IMR-90 (cell line): ENCODE data around the gene ENAH. TPM values are rescaled to one million over a fixed set of nuclear protein-coding genes. Genes with fewer than 3 reads are reported as not detected.

Experiments used
- ATAC-seq: fragments of 200-7000 bp; cut with Tn5 transposase; 2 replicates; pipeline ENCODE4 v1.9.1; 2020; ENCODE audit warnings: low read depth, mild to moderate bottlenecking, moderate library complexity
- BruUV-seq: library from RNA; stranded (reverse); fragments of 400-500 nt; replicated peaks from 2 replicates; lab custom pipeline; 2021; lab: Mats Ljungman, UMichigan
- CTCF ChIA-PET: fragments of 300-600 bp; formaldehyde crosslinking; extraction: SDS; loops from one replicate; lab custom pipeline; 2021; ENCODE audit warnings: antibody characterized with exemption; lab: Yijun Ruan, JAX
- POLR2A ChIA-PET: fragments of 300-600 bp; sonication (Branson Sonifier 250); formaldehyde crosslinking; loops from one replicate; lab custom pipeline; 2022; ENCODE audit warnings: antibody characterized with exemption; ENCODE audit not compliant: unreplicated experiment; lab: Charles Lee
- DNase-seq: peaks from one replicate; pipeline ENCODE4 v3.0.0; 2013
- H2AFZ ChIP-seq: replicated peaks from 2 replicates; pipeline ENCODE3; 2013; ENCODE audit warnings: low read length, mild to moderate bottlenecking; ENCODE audit not compliant: poor library complexity
- H2AK5ac ChIP-seq: 2 replicates; pipeline ENCODE4 v1.6.1; 2013; ENCODE audit warnings: low read depth, low read length, inconsistent platforms
- H2AK9ac ChIP-seq: replicated peaks from 2 replicates; pipeline ENCODE3; 2013; ENCODE audit warnings: mild to moderate bottlenecking, low read depth, low read length, moderate library complexity; ENCODE audit not compliant: poor library complexity
- H2BK120ac ChIP-seq: 2 replicates; pipeline ENCODE4 v1.6.1; 2013; ENCODE audit warnings: low read depth, low read length, inconsistent platforms
- H2BK15ac ChIP-seq: 3 replicates; pipeline ENCODE4 v1.6.1; 2013; ENCODE audit warnings: low read depth, low read length, inconsistent platforms
- H2BK20ac ChIP-seq: 2 replicates; pipeline ENCODE4 v1.6.1; 2013; ENCODE audit warnings: low read depth, mild to moderate bottlenecking, inconsistent platforms, low read length, moderate library complexity
- H2BK5ac ChIP-seq: 2 replicates; pipeline ENCODE4 v1.6.1; 2013; ENCODE audit warnings: mild to moderate bottlenecking, low read depth, low read length, inconsistent platforms; ENCODE audit not compliant: poor library complexity, severe bottlenecking
- H3K14ac ChIP-seq: replicated peaks from 2 replicates; pipeline ENCODE4 v1.6.1; 2013; ENCODE audit warnings: low read depth, low read length, inconsistent platforms
- H3K18ac ChIP-seq: 2 replicates; pipeline ENCODE4 v1.6.1; 2013; ENCODE audit warnings: low read depth, low read length, control low read depth
- H3K23ac ChIP-seq: 2 replicates; pipeline ENCODE4 v1.6.1; 2013; ENCODE audit warnings: low read depth, low read length, inconsistent platforms
- H3K27ac ChIP-seq: 2 replicates; pipeline ENCODE4 v1.5.1; 2013; ENCODE audit warnings: mild to moderate bottlenecking, control low read depth, low read length; ENCODE audit not compliant: insufficient read depth
- H3K27me3 ChIP-seq: 2 replicates; pipeline ENCODE4 v1.6.1; 2013; ENCODE audit warnings: low read length; ENCODE audit not compliant: control insufficient read depth, insufficient read depth
- H3K36me3 ChIP-seq: 2 replicates; pipeline ENCODE4 v1.6.1; 2013; ENCODE audit warnings: low read length, mixed read lengths; ENCODE audit not compliant: control insufficient read depth, insufficient read depth
- H3K4ac ChIP-seq: 2 replicates; pipeline ENCODE4 v1.6.1; 2013; ENCODE audit warnings: low read depth, low read length, inconsistent platforms
- H3K4me1 ChIP-seq: 2 replicates; pipeline ENCODE4 v1.6.1; 2013; ENCODE audit warnings: low read length, mixed read lengths; ENCODE audit not compliant: control insufficient read depth, insufficient read depth
- H3K4me2 ChIP-seq: 2 replicates; pipeline ENCODE4 v1.6.1; 2013; ENCODE audit warnings: low read depth, mild to moderate bottlenecking, control low read depth, low read length, moderate library complexity
- H3K4me3 ChIP-seq: 2 replicates; pipeline ENCODE4 v1.5.1; 2013; ENCODE audit warnings: low read depth, mild to moderate bottlenecking, control low read depth, low read length, moderate library complexity; ENCODE audit not compliant: insufficient read depth
- H3K56ac ChIP-seq: 2 replicates; pipeline ENCODE4 v1.6.1; 2013; ENCODE audit warnings: low read length, inconsistent platforms; ENCODE audit not compliant: insufficient read depth; ENCODE audit errors: extremely low read depth
- H3K79me1 ChIP-seq, 2 experiments: 2 replicates each; pipeline ENCODE4 v1.6.1; 2013; ENCODE audit warnings: low read length in 2 of 2, inconsistent platforms in 1 of 2, low read depth in 1 of 2
- H3K9ac ChIP-seq: 2 replicates; pipeline ENCODE4 v1.6.1; 2013; ENCODE audit warnings: low read depth, low read length, control low read depth
- H3K9me1 ChIP-seq: 2 replicates; pipeline ENCODE4 v1.6.1; 2013; ENCODE audit warnings: low read length, inconsistent platforms; ENCODE audit not compliant: insufficient read depth
- H3K9me3 ChIP-seq: 2 replicates; pipeline ENCODE4 v1.6.1; 2013; ENCODE audit warnings: low read length; ENCODE audit not compliant: control insufficient read depth, insufficient read depth
- H4K20me1 ChIP-seq: 2 replicates; pipeline ENCODE4 v1.6.1; 2013; ENCODE audit warnings: low read length, inconsistent platforms; ENCODE audit not compliant: insufficient read depth
- H4K5ac ChIP-seq: 2 replicates; pipeline ENCODE4 v1.6.1; 2013; ENCODE audit warnings: mild to moderate bottlenecking, low read depth, low read length, control low read depth
- H4K8ac ChIP-seq, 2 experiments: 2 replicates each; pipeline ENCODE4 v1.6.1; 2013; ENCODE audit warnings: low read depth in 2 of 2, low read length in 2 of 2, control low read depth in 1 of 2, inconsistent platforms in 1 of 2
- H4K91ac ChIP-seq: 2 replicates; pipeline ENCODE4 v1.6.1; 2013; ENCODE audit warnings: low read depth, low read length, inconsistent platforms; ENCODE audit not compliant: insufficient read depth
- CEBPB ChIP-seq: IDR thresholded peaks from 2 replicates; pipeline ENCODE4 v1.6.1; 2012; ENCODE audit warnings: low read depth, low read length, improper control_type of control experiment
- CHD1 ChIP-seq: IDR thresholded peaks from 2 replicates; pipeline ENCODE4 v1.6.1; 2012; ENCODE audit warnings: low read depth, low read length, improper control_type of control experiment
- MXI1 ChIP-seq: IDR thresholded peaks from 2 replicates; pipeline ENCODE4 v1.6.1; 2012; ENCODE audit warnings: low read depth, mild to moderate bottlenecking, low read length, moderate library complexity, borderline replicate concordance
- RAD21 ChIP-seq: IDR thresholded peaks from 2 replicates; pipeline ENCODE4 v1.6.1; 2012; ENCODE audit warnings: low read length, improper control_type of control experiment
- RCOR1 ChIP-seq: IDR thresholded peaks from 2 replicates; pipeline ENCODE4 v1.6.1; 2012; ENCODE audit warnings: mild to moderate bottlenecking, low read length, improper control_type of control experiment; ENCODE audit not compliant: insufficient replicate concordance
- WGBS, 2 experiments: methylation state at CpG; one replicate each; pipeline versions ENCODE4 v1.1.5 to v1.1.7; 2013; ENCODE audit warnings: missing lambda C conversion rate in 2 of 2; ENCODE audit not compliant: insufficient read length in 1 of 2; ENCODE audit errors: extremely low coverage in 2 of 2; 5-methylcytosine and 5-hydroxymethylcytosine counted together
- dilution Hi-C: fragments of 300-500 bp; cut with HindIII; formaldehyde crosslinking; loops from one replicate; pipeline ENCODE4 v1.14.3; 2018; ENCODE audit warnings: low sequenced_read_pairs; ENCODE audit not compliant: unreplicated experiment
- in situ Hi-C: fragments of 300-500 bp; cut with MboI; formaldehyde crosslinking; loops from 3 replicates; pipeline ENCODE4 v1.14.3; 2019; ENCODE audit warnings: low sequenced_read_pairs, inconsistent platforms, mixed read lengths
- intact Hi-C: fragments of 100-400 bp; cut with micrococcal nuclease; formaldehyde crosslinking; loops from 2 replicates; pipeline ENCODE4 v1.10.0; 2022
- polyA plus RNA-seq, 3 experiments: library from polyadenylated mRNA; depleted of rRNA; stranded (reverse); fragments of >200 nt; gene quantifications; 2 replicates each; pipeline ENCODE4 v1.2.3, GENCODE V29; 2012; ENCODE audit warnings: low replicate concordance in 1 of 3
- total RNA-seq: library from RNA; depleted of rRNA; stranded (reverse); fragments of >200 nt; gene quantifications from 2 replicates; pipeline ENCODE4 v1.2.3, GENCODE V29; 2012

Gene ENAH
- total and polyA plus RNA-seq, 2 of the 4 experiments (the other 2 are of a cell fraction), result 61.3 to 86.9 TPM

- Histone ChIP-seq H4K20me1 (peaks cover 71% of the 10 kb centered on the region), H3K9me1 (peaks cover 4% of the 10 kb centered on the region; the same call in 1 of the 2 replicates), H3K4ac (no peak overlapping the region), H4K8ac (peak overlapping the region in 1 of 2 experiments; percentile 56; a peak in 1 of 4 replicates), H3K4me1 (peaks cover 11% of the 10 kb centered on the region), H4K5ac (no peak overlapping the region), H3K36me3 (no peaks in the 10 kb centered on the region), H2AK5ac (no peak overlapping the region), H3K14ac (peak overlapping the region; percentile 68; the same call in 1 of the 2 replicates), H3K23ac (0 out of 2 replicates have a peak overlapping the region, but pooled peaks have one; percentile 49), H3K56ac (no peak overlapping the region), H2AK9ac (no peak overlapping the region), H3K9ac (no peak overlapping the region), H2BK15ac (no peak overlapping the region), H3K4me3 (no peak overlapping the region), H2BK5ac (no peak overlapping the region), H4K91ac (no peak overlapping the region), H3K18ac (no peak overlapping the region), H3K79me1 (peaks cover 15 to 50% of the 10 kb centered on the region in 2 experiments; a peak in 3 of 4 replicates), H2BK20ac (no peak overlapping the region), H3K27me3 (no peaks in the 10 kb centered on the region), H3K27ac (no peak overlapping the region), H2AFZ (no peak overlapping the region), H3K4me2 (no peak overlapping the region), H3K9me3 (no peaks in the 10 kb centered on the region), H2BK120ac (no peak overlapping the region)
- no peak for ATAC-seq
- CTCF ChIA-PET, result no interaction called here
- WGBS, 2 experiments, result 57% methylated on average over 1 of the region's 3 CpGs; no CpG with 5 or more reads in 1 of the 2 experiments
- POLR2A ChIA-PET, result no interaction called here
- dilution Hi-C loops, result no loop called here
- in situ Hi-C loops, result no loop called here
- intact Hi-C loops, result no loop called here
- TF ChIP-seq CHD1 (no peak), RAD21 (no peak), CEBPB (no peak), RCOR1 (no peak), MXI1 (no peak)
- no peak for DNase-seq
- no TSS peak for BruUV-seq
Observed at GRCh38 chr1:225613006-225613405, 39.9 kb downstream of the ENAH start.
